Right cardiac atrium (tissue), 5 donors: ENCODE measurements around the gene NLRP1. TPM values are rescaled to one million over a fixed set of nuclear protein-coding genes. Genes with fewer than 3 reads are reported as not detected.

ENCODE experiments used
- ATAC-seq, 2 donors: fragments of 200-7000 bp; cut with Tn5 transposase; one replicate each; pipeline versions ENCODE4 v1.8.0 to v1.9.1; 2020; ENCODE audit warnings: moderate library complexity in 2 of 2, mild to moderate bottlenecking in 1 of 2
- DNase-seq, 3 donors: peaks; one replicate each; pipeline ENCODE4 v3.0.0-alpha.2; 2020
- H3K27ac ChIP-seq: one replicate; pipeline ENCODE4 v1.5.1; 2013; ENCODE audit warnings: mild to moderate bottlenecking, low read length, control low read depth, moderate library complexity
- H3K27me3 ChIP-seq: one replicate; pipeline ENCODE4 v1.6.1; 2013; ENCODE audit not compliant: control insufficient read depth, insufficient read depth
- H3K4me1 ChIP-seq: one replicate; pipeline ENCODE4 v1.6.1; 2013; ENCODE audit warnings: low read length; ENCODE audit not compliant: control insufficient read depth, insufficient read depth
- H3K4me3 ChIP-seq: one replicate; pipeline ENCODE4 v1.5.1; 2013; ENCODE audit warnings: low read length, control low read depth
- H3K9me3 ChIP-seq: one replicate; pipeline ENCODE4 v1.6.1; 2013; ENCODE audit warnings: low read length; ENCODE audit not compliant: control insufficient read depth
- WGBS: extraction: QIAGEN DNeasy Blood & Tissue Kit; methylation state at CpG from one replicate; pipeline ENCODE4 v1.1.7; 2013; 5-methylcytosine and 5-hydroxymethylcytosine counted together
- intact Hi-C, 4 donors: fragments of 100-400 bp; cut with DNase I; formaldehyde crosslinking; loops; one replicate each; pipeline versions ENCODE4 v1.11.0 to v1.14.0; 2022 to 2023
- polyA plus RNA-seq: library from polyadenylated mRNA; stranded (reverse); fragments of 200-250 nt; gene quantifications from one replicate; pipeline ENCODE4 v1.2.3, GENCODE V29; 2013
- total RNA-seq, 4 donors: library from RNA; stranded (reverse); fragmentation: NEBNext Ultra II Directional; extraction: Animal tissue kit (Norgen Biotek cat#: 25700); gene quantifications; one replicate each; pipeline ENCODE4 v1.2.1, GENCODE V29; 2021
- donor health status: healthy with polysubstance abuse.
- donor health status: DM: no; HTN: yes; CAD: no.
- donor health status: DM: no; HTN: no; CAD: no.
- donor health status: DM: no; HTN: yes; CAD: no; lungs with severe emphysema.
- donor health status: DM: yes; HTN: yes; CAD: no.

Gene NLRP1
- total and polyA plus RNA-seq, 5 donors, result 10.3 to 17.5 (median 12.3) TPM

GRCh38 chr17:5468075-5468473 is 116.2 kb downstream of the NLRP1 start:
- peak overlapping the region; percentile 92 for H3K4me3 ChIP-seq
- no peaks in the 10 kb centered on the region for H3K27me3 ChIP-seq
- H3K4me1 ChIP-seq, result no peaks in the 10 kb centered on the region
- H3K9me3 ChIP-seq, result no peaks in the 10 kb centered on the region
- H3K27ac ChIP-seq, result no peak overlapping the region
- intact Hi-C loops, result no loop called here
- WGBS, result under 1% methylated on average over 17 of the region's 17 CpGs
- ATAC-seq (peak in 1 of 2 donors; percentile 26), DNase-seq (no peak)

- Histone ChIP-seq H3K27me3 (no peaks in the 10 kb centered on the region), H3K4me3 (peak overlapping the region; percentile 92), H3K4me1 (no peaks in the 10 kb centered on the region), H3K9me3 (no peaks in the 10 kb centered on the region), H3K27ac (no peak overlapping the region)
- 5% methylated on average over 8 of the region's 8 CpGs for WGBS
- intact Hi-C loops, result no loop called here
- ATAC-seq (no peak), DNase-seq (no peak)
Measured at GRCh38 chr17:5467416-5467815, 116.9 kb downstream of the NLRP1 start.

- Histone ChIP-seq H3K27me3 (no peaks in the 10 kb centered on the region), H3K27ac (no peak overlapping the region), H3K4me1 (no peaks in the 10 kb centered on the region), H3K4me3 (no peak overlapping the region), H3K9me3 (no peaks in the 10 kb centered on the region)
- DNase-seq, result no peak
- ATAC-seq, result no peak
- WGBS, result 90% methylated on average over 4 of the region's 4 CpGs
- intact Hi-C loops, result no loop called here
Measured at GRCh38 chr17:5466295-5466694, 118.0 kb downstream of the NLRP1 start.

GRCh38 chr17:5464717-5465507 is 119.4 kb downstream of the NLRP1 start:
- Histone ChIP-seq H3K27ac (no peak overlapping the region), H3K4me1 (no peaks in the 10 kb centered on the region), H3K27me3 (no peaks in the 10 kb centered on the region), H3K4me3 (no peak overlapping the region), H3K9me3 (no peaks in the 10 kb centered on the region)
- intact Hi-C loops, result no loop called here
- WGBS, result 82% methylated on average over 10 of the region's 10 CpGs
- no peak for DNase-seq
- ATAC-seq, result no peak

Other genes with a start within 250 kb of the NLRP1 start
- 10 to 100 TPM; 28.5 to 42.1 (median 33.8) TPM for gene NUP88, start 164.8 kb downstream of the NLRP1 start, total RNA-seq
- gene NUP88, start 164.8 kb downstream of the NLRP1 start, polyA plus RNA-seq, result 38.5 TPM
- gene RPAIN, start 164.3 kb downstream of the NLRP1 start, total RNA-seq, result 10 to 100 TPM; 28.3 to 31.4 (median 28.7) TPM
- 46.7 TPM for gene RPAIN, start 164.3 kb downstream of the NLRP1 start, polyA plus RNA-seq
- 100 to 1,000 TPM in 1 of 4 donors, 10 to 100 TPM in 3; 86.7 to 101 (median 93.8) TPM for gene C1QBP, start 145.4 kb downstream of the NLRP1 start, total RNA-seq
- gene C1QBP, start 145.4 kb downstream of the NLRP1 start, polyA plus RNA-seq, result 143 TPM
- gene DHX33, start 115.5 kb downstream of the NLRP1 start, total RNA-seq, result 1 to 10 TPM; 5.1 to 8.5 (median 6.1) TPM
- gene DHX33, start 115.5 kb downstream of the NLRP1 start, polyA plus RNA-seq, result 2.7 TPM
- gene DERL2, start 98.3 kb downstream of the NLRP1 start, total RNA-seq, result 10 to 100 TPM; 26.0 to 38.3 (median 34.9) TPM
- gene DERL2, start 98.3 kb downstream of the NLRP1 start, polyA plus RNA-seq, result 43.0 TPM
- gene MIS12, start 97.9 kb downstream of the NLRP1 start, total RNA-seq, result 10 to 100 TPM in 3 of 4 donors, 1 to 10 TPM in 1; 8.1 to 12.3 (median 11.0) TPM
- 7.9 TPM for gene MIS12, start 97.9 kb downstream of the NLRP1 start, polyA plus RNA-seq